DOHH2 (cell line): ENCODE data around the gene ERFL.

Experiments used
- H3F3A ChIP-seq: fragments of 200-600 bp; sonication (generic), shearing (Covaris generic); 2 replicates; pipeline ENCODE4 v1.6.0; 2016; ENCODE audit warnings: antibody characterized with exemption, mild to moderate bottlenecking; ENCODE audit not compliant: control insufficient read depth, insufficient read depth
- H3K27ac ChIP-seq: fragments of 200-600 bp; sonication (generic); 2 replicates; pipeline ENCODE4 v1.5.1; 2014; ENCODE audit warnings: low read depth, mild to moderate bottlenecking, low read length, moderate library complexity
- H3K27me3 ChIP-seq: fragments of 200-600 bp; sonication (generic); 2 replicates; pipeline ENCODE4 v1.6.1; 2014; ENCODE audit warnings: mild to moderate bottlenecking, low read length, mixed read lengths; ENCODE audit not compliant: control insufficient read depth
- H3K36me3 ChIP-seq: fragments of 200-600 bp; sonication (generic); 2 replicates; pipeline ENCODE4 v1.6.1; 2014; ENCODE audit warnings: mild to moderate bottlenecking, low read length, moderate library complexity, mixed read lengths; ENCODE audit not compliant: control insufficient read depth
- H3K4me1 ChIP-seq: fragments of 200-600 bp; sonication (generic); 2 replicates; pipeline ENCODE4 v1.6.1; 2014; ENCODE audit warnings: mild to moderate bottlenecking, low read length, mixed read lengths; ENCODE audit not compliant: control insufficient read depth
- H3K4me2 ChIP-seq: fragments of 200-600 bp; sonication (generic); 2 replicates; pipeline ENCODE4 v1.6.0; 2014; ENCODE audit warnings: mild to moderate bottlenecking, low read length, moderate library complexity
- H3K4me3 ChIP-seq: fragments of 200-600 bp; sonication (generic); 2 replicates; pipeline ENCODE4 v1.5.1; 2014; ENCODE audit warnings: mild to moderate bottlenecking, low read length, mixed read lengths
- H3K79me2 ChIP-seq: fragments of 200-600 bp; sonication (generic); 2 replicates; pipeline ENCODE4 v1.6.1; 2014; ENCODE audit warnings: mild to moderate bottlenecking, low read length, mixed read lengths; ENCODE audit not compliant: control insufficient read depth
- H3K9me2 ChIP-seq: fragments of 200-600 bp; sonication (generic); replicated peaks from 2 replicates; pipeline ENCODE4 v1.6.1; 2014; ENCODE audit warnings: mild to moderate bottlenecking, low read length, mixed read lengths; ENCODE audit not compliant: control insufficient read depth
- H3K9me3 ChIP-seq: fragments of 200-600 bp; sonication (generic); 2 replicates; pipeline ENCODE4 v1.6.1; 2014; ENCODE audit warnings: antibody characterized with exemption, low read length, mixed read lengths; ENCODE audit not compliant: control insufficient read depth, insufficient read depth
- H4K20me1 ChIP-seq: fragments of 200-600 bp; sonication (generic); 2 replicates; pipeline ENCODE4 v1.6.0; 2014; ENCODE audit warnings: low read depth, mild to moderate bottlenecking, antibody characterized with exemption, low read length, moderate library complexity; ENCODE audit not compliant: control insufficient read depth, insufficient read depth
- EZH2phosphoT487 ChIP-seq: fragments of 200-600 bp; sonication (generic); IDR thresholded peaks from 2 replicates; pipeline ENCODE4 v1.6.1; 2017; ENCODE audit warnings: borderline replicate concordance, mild to moderate bottlenecking, antibody characterized with exemption, low read length, moderate library complexity, mixed read lengths
- TF ChIP-seq, protein P1 (sequence below): fragments of 200-600 bp; sonication (generic); IDR thresholded peaks from one replicate; pipeline ENCODE4 v1.5.1; 2014; ENCODE audit warnings: antibody characterized with exemption, mild to moderate bottlenecking, low read depth, low read length; ENCODE audit not compliant: poor library complexity, severe bottlenecking

Gene ERFL

DNA sequence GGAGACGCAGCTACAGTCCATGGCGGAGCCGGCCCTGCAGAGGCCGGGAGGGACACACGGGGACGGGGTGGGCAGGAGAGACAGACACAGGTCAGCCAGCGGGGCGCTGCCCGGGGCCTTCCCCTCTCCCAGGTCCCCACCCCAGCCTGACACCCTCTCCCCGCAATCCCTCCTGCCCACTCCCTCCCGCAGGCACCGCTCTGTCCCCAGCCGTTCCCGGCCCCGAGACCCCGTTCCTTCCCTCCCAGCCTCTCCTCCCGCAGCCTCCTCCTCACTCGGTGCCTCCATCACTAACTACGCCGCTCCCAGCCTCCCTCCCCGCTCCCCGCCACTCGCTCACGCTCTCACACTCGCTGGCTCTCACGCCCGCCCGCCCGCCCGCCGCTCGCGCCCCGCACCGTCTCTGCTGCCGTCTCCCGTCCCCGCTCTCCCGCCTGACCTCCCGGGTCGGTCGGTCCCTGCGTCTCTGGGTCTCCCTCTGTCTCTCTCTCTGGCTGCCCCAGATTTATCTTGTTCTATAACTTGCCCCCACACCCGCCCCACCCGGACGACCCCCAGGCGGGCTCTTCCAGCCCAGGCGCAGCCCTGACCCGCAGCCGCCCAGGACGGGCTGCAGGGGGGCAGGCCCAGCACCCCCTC is 15.2 kb downstream of the ERFL start:
- H3K4me1 ChIP-seq = peaks cover 19% of the 10 kb centered on the region
- H3K4me2 ChIP-seq = no peak overlapping the region
- peaks cover 5% of the 10 kb centered on the region; the same call in 1 of the 2 replicates for H3K79me2 ChIP-seq
- no peaks in the 10 kb centered on the region for H3K9me2 ChIP-seq
- peaks cover 8% of the 10 kb centered on the region for H3F3A ChIP-seq
- no peak overlapping the region for H3K4me3 ChIP-seq
- no peaks in the 10 kb centered on the region for H3K9me3 ChIP-seq
- TF ChIP-seq EZH2phosphoT487 = no peak
- TF ChIP-seq, protein P1, sequence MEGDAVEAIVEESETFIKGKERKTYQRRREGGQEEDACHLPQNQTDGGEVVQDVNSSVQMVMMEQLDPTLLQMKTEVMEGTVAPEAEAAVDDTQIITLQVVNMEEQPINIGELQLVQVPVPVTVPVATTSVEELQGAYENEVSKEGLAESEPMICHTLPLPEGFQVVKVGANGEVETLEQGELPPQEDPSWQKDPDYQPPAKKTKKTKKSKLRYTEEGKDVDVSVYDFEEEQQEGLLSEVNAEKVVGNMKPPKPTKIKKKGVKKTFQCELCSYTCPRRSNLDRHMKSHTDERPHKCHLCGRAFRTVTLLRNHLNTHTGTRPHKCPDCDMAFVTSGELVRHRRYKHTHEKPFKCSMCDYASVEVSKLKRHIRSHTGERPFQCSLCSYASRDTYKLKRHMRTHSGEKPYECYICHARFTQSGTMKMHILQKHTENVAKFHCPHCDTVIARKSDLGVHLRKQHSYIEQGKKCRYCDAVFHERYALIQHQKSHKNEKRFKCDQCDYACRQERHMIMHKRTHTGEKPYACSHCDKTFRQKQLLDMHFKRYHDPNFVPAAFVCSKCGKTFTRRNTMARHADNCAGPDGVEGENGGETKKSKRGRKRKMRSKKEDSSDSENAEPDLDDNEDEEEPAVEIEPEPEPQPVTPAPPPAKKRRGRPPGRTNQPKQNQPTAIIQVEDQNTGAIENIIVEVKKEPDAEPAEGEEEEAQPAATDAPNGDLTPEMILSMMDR = no peak
- peaks cover 24% of the 10 kb centered on the region for H3K27me3 ChIP-seq
- H4K20me1 ChIP-seq = peaks cover 3% of the 10 kb centered on the region; the same call in 1 of the 2 replicates
- no peak overlapping the region for H3K27ac ChIP-seq
- H3K36me3 ChIP-seq = no peaks in the 10 kb centered on the region; the same call in 1 of the 2 replicates

DNA sequence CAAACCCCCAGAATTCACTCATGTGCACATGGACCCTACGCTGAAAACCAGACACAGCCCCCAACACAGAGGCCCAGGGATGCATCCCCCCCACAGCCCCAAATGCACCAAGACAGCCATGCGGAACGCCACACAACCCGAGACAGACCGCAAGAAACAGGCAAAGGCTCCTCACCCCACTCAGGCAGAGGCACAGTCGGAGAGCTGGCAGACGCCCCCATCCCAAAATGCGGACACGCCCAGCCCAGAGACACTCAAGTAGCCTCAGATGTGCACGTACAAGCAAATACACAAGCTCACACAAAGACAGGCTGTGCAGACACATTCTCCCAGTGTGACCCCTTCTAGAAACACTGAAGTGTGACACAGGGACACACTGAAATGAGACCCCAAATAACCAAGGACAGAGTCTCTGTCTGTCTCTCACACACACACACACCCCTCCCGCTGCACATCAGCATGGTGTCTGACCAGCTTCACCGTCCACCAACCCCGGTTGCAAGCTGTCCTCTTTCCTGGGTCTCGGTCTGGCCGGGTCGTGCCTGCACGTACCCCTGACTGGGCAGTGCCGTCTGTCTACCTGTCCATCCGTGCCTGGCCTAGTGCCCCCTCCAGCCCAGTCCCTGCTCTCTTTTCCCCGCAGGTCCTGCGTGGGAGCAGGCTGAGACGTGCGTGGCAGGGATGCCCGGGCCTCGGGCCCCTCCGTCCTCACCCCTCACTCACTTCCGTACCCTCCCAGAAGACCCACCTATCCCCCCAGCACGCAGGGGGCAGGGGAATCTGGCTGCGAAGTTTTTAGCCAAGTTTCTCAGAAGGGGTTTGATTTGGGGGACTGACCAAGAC is 16.1 kb downstream of the ERFL start:
- Histone ChIP-seq H3K4me2 (peak overlapping the region; percentile 17; the same call in 1 of the 2 replicates), H3K4me3 (no peak overlapping the region), H3K79me2 (peaks cover 5% of the 10 kb centered on the region; the same call in 1 of the 2 replicates), H3K4me1 (peaks cover 19% of the 10 kb centered on the region), H3F3A (peaks cover 8% of the 10 kb centered on the region), H4K20me1 (peaks cover 3% of the 10 kb centered on the region; the same call in 1 of the 2 replicates), H3K9me3 (no peaks in the 10 kb centered on the region), H3K27me3 (peaks cover 24% of the 10 kb centered on the region), H3K27ac (no peak overlapping the region), H3K9me2 (no peaks in the 10 kb centered on the region), H3K36me3 (peaks cover under 1% of the 10 kb centered on the region)
- no peak for TF ChIP-seq EZH2phosphoT487
- TF ChIP-seq, protein P1 = no peak

DNA sequence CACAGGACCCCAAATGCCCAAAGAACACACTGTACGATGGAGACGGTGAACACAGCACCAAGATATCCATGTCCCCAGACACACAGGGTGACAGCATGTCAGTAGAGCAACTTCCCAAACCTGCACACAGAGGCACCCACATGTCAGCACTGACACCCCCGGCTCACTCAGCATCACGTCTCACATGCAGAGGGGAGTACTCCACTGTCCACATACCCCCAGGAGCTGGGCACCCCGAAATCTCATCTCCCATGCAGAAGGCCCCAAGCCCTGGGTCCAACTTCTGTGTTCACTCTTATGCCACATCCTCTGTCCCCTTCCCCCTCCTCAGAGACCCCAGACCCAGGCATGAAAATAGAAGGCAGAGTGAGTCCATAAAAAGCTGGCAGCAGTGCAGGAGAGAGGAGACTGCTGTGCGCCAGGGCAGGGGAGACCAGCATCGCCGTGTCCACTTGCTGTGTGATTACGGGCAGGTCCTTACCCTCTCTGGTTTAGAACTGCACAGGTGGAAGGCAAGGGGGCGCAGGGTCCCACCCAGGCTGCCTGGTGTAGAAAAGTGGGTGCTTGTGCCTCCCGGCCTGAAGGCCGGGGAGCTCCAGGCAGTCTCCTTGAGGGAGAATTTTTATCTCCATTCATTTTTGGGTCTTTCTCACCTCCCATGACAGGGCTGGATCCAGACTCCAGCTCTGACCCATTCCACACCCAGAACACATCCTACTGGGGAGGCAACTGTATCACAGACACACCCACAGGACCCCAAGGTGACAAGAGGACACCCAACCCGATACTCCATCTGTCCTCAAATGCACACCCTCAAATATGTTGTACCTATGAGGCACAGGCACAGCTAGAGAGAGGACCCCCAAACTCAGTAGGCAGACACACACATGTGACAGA is 17.0 kb downstream of the ERFL start:
- Histone ChIP-seq H3K9me3 (no peaks in the 10 kb centered on the region), H3K9me2 (no peaks in the 10 kb centered on the region), H3K27ac (no peak overlapping the region), H3K4me2 (0 out of 2 replicates have a peak overlapping the region, but pooled peaks have one; percentile 6), H3K4me1 (peaks cover 19% of the 10 kb centered on the region), H4K20me1 (peaks cover 3% of the 10 kb centered on the region; the same call in 1 of the 2 replicates), H3F3A (peaks cover 8% of the 10 kb centered on the region), H3K79me2 (no peaks in the 10 kb centered on the region), H3K27me3 (peaks cover 23% of the 10 kb centered on the region), H3K4me3 (no peak overlapping the region), H3K36me3 (peaks cover 9% of the 10 kb centered on the region)
- no peak for TF ChIP-seq EZH2phosphoT487
- TF ChIP-seq, protein P1 = no peak
